GM19467 (cell line): ENCODE data around the gene STK32B.

ENCODE experiments used
- ATAC-seq: cut with Tn5 transposase; IDR thresholded peaks from one replicate; pipeline ENCODE4 v1.9.1; 2021; ENCODE audit warnings: mild to moderate bottlenecking, moderate library complexity; ENCODE audit not compliant: unreplicated experiment

STK32B gene

DNA sequence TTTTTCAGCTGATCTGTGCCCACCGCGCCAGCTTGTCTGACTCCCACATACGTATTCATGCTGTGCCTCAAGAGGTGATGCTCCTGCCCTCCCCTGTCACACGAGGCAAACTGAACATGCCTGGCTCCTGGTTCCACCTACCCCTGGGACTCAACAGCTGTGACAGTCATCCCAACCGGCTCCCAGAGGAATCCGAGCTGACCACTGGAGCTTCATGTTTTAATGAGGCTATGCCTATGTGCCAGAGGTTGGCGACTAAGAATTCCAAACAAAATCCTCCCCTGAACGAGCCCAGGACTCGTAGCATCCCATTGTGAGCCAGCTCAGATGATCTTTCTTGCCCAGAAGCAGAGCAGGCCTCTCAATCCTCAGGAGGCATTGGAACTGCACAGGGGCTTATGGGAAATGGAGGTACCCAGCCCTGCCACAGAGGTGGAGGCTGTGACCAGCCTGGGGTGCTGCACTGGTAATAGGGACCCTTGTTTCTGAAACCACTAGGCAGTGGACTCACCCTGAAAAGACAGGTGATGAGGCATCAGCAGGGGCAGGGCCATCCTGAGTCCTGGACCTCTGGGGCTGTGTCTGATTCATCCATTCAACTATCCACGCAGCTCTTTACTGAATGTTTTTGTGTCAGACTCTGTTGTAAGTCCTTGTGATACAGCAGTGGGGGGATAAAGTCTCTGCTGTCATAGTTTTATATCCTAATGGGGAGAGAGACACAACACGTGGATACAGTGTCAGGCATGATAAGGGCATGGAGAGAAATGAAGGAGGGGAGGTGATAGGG lies 332.1 kb downstream of the STK32B start:
- ATAC-seq = no peak

DNA sequence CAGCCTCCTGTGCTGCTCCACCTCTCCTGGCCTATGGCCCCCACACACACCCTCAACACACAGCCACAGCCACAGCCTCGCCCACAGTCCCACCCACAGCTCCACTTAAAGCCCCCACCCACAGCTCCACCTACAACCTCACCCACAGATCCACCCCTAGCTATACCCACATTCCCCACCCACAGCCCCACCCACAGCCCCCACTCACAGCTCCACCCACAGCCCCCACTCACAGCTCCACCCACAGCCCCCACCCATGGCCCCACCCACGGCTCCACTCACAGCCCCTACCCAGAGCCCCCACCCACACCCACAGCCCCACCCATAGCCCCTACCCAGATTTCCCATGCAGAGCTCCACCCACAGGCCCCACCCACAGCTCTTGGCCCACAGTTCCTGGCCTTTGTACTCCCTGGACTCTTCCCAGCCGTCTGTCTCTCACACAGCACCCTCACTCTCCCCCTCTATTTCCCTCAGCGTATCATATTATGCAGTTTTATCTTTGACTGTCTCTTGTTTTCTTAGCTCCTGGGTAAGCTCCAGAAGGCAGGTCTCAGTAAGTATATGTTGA lies 334.5 kb downstream of the STK32B start:
- ATAC-seq = no peak

DNA sequence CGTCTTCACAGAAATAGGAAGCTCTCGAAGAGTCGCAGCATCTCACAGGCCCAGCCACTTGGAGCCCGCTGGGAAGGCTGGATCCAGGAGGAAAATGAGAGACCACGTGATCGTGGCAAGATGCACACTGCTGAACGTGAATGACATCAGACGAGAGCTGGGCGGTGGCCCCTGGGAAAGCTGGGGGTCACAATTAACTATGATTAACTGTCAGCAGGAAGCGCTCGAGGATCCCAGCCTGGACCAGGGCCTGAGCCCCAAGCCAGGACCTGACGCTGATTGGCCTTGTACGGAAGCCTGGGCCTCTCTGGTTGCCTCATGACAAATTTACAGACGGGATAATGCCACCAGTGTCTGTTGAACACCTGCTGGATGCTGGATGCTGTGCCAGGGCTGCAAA lies 335.6 kb downstream of the STK32B start:
- ATAC-seq = no peak

GRCh38 chr4:5387457-5387856 lies 336.2 kb downstream of the STK32B start:
- no peak for ATAC-seq

- ATAC-seq = no peak
Observed at GRCh38 chr4:5389756-5390310, 338.6 kb downstream of the STK32B start.

- no peak for ATAC-seq
Observed at GRCh38 chr4:5391492-5391891, 340.2 kb downstream of the STK32B start.

- no peak for ATAC-seq
Observed at GRCh38 chr4:5393911-5394513, 342.7 kb downstream of the STK32B start.

GRCh38 chr4:5395781-5396180 lies 344.5 kb downstream of the STK32B start:
- no peak for ATAC-seq

DNA sequence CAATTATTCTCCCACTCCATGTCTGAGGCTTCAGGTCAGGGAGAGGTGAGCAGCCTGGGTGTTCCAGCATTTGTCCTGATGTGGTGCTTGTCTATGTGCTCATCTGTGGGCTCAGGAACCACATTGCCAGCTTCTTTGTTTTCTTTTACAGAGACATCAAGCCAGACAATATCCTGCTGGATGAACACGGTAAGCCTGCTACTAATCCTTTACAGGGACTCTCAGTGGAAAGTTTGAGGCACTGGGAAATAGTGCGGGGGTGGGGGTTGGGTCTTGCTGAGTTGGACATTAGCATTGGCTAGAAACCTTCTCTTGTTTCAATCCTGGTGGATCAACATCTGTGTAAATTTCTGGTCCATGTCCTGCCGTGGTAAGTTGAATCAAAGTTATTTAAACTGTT lies 346.8 kb downstream of the STK32B start:
- ATAC-seq = no peak

DNA sequence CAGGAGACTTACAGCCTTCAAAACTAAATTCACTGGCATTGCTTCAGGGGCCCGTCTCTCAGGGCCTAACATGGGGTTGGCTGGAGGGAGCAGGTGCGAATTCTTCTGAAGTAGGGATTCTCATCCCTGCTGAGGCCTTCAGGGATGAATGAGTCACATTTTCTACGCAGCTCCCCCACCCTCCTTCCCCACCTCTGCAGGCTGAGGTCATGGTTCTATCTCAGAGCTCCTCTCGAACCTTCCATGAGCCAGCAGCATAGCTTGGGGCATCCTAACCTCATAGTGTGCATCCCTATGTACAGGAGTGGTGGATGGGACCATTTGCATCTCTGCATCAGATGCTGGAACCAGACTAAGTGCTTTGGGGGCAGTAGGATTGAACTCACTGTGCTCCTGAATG lies 347.8 kb downstream of the STK32B start:
- no peak for ATAC-seq

- no peak for ATAC-seq
Observed at GRCh38 chr4:5399790-5400421, 348.6 kb downstream of the STK32B start.

DNA sequence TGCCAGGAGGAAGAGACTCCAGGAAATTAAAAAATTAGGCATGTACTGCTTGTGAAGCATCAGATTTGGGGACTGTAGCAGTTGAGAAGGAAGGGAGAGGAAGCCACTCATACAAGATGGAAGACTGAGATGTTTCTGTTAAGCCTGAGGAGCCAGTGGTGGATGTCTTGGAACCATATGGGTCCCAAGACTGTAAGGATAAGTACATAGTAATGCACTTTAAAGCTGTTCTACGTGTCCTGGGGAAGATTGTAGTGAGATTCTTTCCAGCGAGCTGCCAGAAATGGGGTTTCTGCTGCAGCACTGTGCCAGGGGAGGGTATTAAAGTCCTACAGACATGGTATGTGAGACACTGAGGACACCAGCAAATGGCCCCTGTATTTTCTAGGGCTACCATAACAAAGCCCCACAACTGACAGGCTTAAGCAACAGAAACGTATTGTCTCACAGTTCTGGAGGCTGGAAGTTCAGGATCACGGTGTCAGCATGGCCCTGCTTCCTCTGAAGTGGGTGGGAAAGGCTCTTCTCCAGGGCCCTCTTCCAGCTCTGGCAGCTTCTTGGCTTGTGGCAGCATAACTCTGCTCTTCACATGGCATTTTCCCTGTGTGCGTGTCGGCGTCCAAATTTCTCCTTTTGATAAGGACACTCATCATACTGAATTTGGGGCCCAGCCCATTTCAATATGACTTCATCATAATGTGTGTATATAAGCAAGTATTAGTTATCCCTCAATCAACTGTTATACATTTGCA lies 352.6 kb downstream of the STK32B start:
- ATAC-seq = no peak

GRCh38 chr4:5409237-5409636 lies 358.0 kb downstream of the STK32B start:
- ATAC-seq = no peak

- no peak for ATAC-seq
Observed at GRCh38 chr4:5409972-5410618, 358.8 kb downstream of the STK32B start.

DNA sequence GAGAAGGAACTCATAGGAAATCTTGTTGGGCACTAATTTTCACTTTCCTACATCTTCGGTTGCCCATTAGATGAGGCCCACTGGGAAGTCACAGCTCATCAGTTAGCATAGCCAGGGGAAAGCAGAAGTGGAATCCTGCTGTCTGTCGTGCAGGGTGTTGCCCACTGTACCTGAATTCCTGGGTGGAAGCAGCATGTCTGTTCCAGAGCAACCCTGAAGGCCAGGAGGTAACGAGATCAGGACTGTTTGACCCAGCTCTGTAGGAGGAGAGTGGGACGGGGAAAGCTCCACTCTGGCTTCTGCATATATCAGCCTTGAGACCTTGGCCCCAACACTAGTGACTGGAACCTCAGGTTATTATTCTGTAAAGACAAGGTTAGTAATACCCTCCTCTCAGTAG lies 361.0 kb downstream of the STK32B start:
- ATAC-seq = no peak

DNA sequence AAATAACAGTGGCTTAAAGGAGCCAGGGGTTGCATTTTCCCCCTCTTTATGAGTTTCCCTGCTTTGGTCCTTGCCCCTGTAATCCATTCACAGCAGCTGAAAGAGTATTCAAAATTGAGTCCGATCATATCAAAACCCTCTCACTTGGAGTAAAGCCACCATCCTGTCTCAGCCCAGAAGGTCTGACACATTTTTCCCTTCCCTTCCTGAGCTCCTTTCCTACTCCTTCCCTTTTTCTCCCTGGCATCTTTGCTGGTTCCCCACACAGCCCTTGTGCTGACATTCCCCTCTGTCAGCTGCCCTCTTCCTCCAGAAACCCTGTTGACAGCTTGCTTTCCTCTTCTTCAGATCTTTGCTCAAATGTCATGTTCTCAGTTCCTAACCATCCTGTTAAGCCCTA lies 361.5 kb downstream of the STK32B start:
- no peak for ATAC-seq

DNA sequence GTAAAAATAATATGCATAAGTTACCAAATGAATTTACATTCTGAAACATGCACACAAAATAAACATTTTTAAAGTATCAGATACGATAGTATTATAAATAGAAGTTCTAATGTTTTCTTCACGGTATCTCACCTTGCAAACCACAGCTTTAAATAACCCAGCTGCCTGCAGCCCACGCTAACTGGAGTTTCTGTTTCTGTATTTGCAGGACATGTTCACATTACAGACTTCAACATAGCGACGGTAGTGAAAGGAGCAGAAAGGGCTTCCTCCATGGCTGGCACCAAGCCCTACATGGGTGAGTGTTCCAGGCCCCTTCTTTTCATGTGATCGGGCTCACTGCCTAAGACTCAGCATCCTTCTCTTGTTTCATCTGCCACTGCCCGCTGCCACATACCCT lies 365.4 kb downstream of the STK32B start:
- no peak for ATAC-seq

GRCh38 chr4:5420266-5420665 lies 369.0 kb downstream of the STK32B start:
- ATAC-seq = no peak

DNA sequence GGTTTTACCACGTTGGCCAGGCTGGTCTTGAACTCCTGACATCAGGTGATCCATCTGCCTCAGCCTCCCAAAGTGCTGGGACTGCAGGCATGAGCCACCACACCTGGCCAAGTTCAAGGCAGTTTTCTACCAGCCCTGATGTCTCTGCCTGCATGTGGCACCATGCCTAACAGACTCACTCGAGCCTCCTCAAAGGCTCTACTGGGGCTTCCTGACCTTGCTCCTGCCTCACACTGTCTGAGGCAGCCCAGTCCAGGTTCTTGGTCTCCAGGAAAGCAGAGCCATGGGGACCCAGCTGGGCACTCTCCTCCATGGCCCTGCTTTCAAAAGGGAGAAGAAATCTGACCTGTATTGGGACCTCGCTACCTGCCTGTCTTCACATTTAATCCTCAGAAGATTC lies 370.1 kb downstream of the STK32B start:
- ATAC-seq = no peak

GRCh38 chr4:5422195-5422594 lies 370.9 kb downstream of the STK32B start:
- no peak for ATAC-seq
